ENCODE measurements around the gene CLCN7. TPM values are rescaled to one million over a fixed set of nuclear protein-coding genes. Genes with fewer than 3 reads are reported as not detected.

Gene CLCN7
- total RNA-seq, 2 donors from 2014 or later = 51.9 to 108 TPM

DNA sequence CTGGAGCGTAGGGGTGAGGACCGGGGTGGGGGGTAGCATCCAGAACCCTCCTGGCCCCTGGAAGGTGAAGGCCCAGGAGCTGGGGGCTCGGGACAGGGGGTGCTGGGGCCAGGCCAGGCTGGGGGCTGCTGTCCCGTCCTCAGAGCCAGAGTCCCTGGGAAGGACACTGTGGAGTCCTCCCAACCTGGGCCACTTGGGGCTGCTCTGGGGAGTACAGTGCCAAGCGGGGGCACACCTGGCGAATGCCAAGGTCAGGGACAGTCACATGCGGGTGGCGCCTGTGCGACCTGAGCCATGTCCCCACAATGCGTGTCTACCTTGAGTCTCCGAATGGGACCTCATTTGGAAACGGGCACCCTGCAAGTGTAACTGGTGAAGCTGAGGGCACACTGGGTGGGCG lies 45.2 kb downstream of the CLCN7 start:
- intact Hi-C loops (cut with DNase I) = no loop called here
- Histone ChIP-seq H3K36me3 (no peaks in the 10 kb centered on the region), H3K4me1 (replicated peaks) (peaks cover 7% of the 10 kb centered on the region), H3K27ac (no peak overlapping the region), H3K9me3 (no peaks in the 10 kb centered on the region), H3K4me3 (no peak overlapping the region), H3K27me3 (replicated peaks; ENCODE audit: insufficient read depth) (no peaks in the 10 kb centered on the region)
- TF ChIP-seq, protein P1, sequence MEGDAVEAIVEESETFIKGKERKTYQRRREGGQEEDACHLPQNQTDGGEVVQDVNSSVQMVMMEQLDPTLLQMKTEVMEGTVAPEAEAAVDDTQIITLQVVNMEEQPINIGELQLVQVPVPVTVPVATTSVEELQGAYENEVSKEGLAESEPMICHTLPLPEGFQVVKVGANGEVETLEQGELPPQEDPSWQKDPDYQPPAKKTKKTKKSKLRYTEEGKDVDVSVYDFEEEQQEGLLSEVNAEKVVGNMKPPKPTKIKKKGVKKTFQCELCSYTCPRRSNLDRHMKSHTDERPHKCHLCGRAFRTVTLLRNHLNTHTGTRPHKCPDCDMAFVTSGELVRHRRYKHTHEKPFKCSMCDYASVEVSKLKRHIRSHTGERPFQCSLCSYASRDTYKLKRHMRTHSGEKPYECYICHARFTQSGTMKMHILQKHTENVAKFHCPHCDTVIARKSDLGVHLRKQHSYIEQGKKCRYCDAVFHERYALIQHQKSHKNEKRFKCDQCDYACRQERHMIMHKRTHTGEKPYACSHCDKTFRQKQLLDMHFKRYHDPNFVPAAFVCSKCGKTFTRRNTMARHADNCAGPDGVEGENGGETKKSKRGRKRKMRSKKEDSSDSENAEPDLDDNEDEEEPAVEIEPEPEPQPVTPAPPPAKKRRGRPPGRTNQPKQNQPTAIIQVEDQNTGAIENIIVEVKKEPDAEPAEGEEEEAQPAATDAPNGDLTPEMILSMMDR (IDR thresholded peaks at IDR 0.05) = no peak
- TF ChIP-seq POLR2AphosphoS5 (IDR thresholded peaks at IDR 0.05) (no peak), POLR2A (IDR thresholded peaks at IDR 0.05) (no peak)
- no peak for DNase-seq (ENCODE audit: low spot score)
- WGBS = 93% methylated on average over 13 of the region's 13 CpGs

DNA sequence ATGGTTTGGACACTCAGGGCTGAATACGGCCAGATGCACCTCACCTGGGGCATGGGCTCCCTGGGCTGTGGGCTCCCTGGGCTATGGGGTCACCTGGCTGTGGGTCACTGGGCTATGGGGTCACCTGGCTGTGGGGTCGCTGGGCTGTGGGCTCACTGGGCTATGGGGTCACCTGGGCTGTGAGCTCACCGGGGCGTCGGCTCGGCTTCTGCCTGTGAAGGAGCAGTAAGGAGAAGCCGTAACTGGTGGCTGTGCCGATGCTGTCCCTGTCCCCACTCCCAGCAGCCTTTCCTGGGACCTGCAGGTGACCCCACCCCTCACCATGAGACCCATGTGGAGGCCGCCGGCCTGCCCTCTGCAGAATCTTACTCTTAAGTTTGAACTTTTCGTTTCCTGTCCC lies 45.8 kb downstream of the CLCN7 start:
- no peak for DNase-seq (ENCODE audit: low spot score)
- no peak overlapping the region for H3K27ac ChIP-seq
- H3K4me3 ChIP-seq = no peak overlapping the region
- H3K27me3 ChIP-seq (replicated peaks; ENCODE audit: insufficient read depth) = no peaks in the 10 kb centered on the region
- 83% methylated on average over 6 of the region's 11 CpGs for WGBS
- H3K9me3 ChIP-seq = no peaks in the 10 kb centered on the region
- intact Hi-C loops (cut with DNase I) = no loop called here
- TF ChIP-seq, protein P1 (IDR thresholded peaks at IDR 0.05) = no peak
- TF ChIP-seq POLR2AphosphoS5 (IDR thresholded peaks at IDR 0.05) (no peak), POLR2A (IDR thresholded peaks at IDR 0.05) (no peak)
- no peaks in the 10 kb centered on the region for H3K36me3 ChIP-seq
- H3K4me1 ChIP-seq (replicated peaks) = peaks cover 7% of the 10 kb centered on the region

DNA sequence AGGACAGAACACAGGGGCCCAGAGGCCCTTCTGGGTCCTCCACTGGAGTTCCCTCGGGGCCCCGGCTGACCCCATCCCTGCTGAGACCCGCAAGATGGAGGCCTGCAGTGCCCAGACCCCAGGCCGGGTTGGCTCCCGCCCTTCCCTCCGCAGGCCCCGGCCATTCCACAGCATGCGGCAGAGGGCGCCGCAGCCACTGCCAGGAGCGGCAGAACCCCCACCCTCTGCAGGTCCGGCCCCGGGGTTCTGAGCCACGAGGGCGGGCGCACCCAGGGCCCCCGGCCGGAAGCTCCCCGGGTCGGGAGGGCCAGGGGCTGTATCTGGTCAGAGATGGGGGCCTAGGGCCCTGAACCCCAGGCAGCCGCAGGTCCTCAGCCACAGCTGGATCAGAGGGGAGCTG lies 46.3 kb downstream of the CLCN7 start:
- Histone ChIP-seq H3K27me3 (replicated peaks; ENCODE audit: insufficient read depth) (no peaks in the 10 kb centered on the region), H3K36me3 (no peaks in the 10 kb centered on the region), H3K9me3 (no peaks in the 10 kb centered on the region), H3K4me3 (no peak overlapping the region), H3K27ac (no peak overlapping the region), H3K4me1 (replicated peaks) (peaks cover 7% of the 10 kb centered on the region)
- no peak for DNase-seq (ENCODE audit: low spot score)
- TF ChIP-seq, protein P1 (IDR thresholded peaks at IDR 0.05) = peak in 1 of 4 experiments; percentile 13
- TF ChIP-seq POLR2A (IDR thresholded peaks at IDR 0.05) = no peak
- intact Hi-C loops (cut with DNase I) = no loop called here
- WGBS = 45% methylated on average over 19 of the region's 21 CpGs

DNA sequence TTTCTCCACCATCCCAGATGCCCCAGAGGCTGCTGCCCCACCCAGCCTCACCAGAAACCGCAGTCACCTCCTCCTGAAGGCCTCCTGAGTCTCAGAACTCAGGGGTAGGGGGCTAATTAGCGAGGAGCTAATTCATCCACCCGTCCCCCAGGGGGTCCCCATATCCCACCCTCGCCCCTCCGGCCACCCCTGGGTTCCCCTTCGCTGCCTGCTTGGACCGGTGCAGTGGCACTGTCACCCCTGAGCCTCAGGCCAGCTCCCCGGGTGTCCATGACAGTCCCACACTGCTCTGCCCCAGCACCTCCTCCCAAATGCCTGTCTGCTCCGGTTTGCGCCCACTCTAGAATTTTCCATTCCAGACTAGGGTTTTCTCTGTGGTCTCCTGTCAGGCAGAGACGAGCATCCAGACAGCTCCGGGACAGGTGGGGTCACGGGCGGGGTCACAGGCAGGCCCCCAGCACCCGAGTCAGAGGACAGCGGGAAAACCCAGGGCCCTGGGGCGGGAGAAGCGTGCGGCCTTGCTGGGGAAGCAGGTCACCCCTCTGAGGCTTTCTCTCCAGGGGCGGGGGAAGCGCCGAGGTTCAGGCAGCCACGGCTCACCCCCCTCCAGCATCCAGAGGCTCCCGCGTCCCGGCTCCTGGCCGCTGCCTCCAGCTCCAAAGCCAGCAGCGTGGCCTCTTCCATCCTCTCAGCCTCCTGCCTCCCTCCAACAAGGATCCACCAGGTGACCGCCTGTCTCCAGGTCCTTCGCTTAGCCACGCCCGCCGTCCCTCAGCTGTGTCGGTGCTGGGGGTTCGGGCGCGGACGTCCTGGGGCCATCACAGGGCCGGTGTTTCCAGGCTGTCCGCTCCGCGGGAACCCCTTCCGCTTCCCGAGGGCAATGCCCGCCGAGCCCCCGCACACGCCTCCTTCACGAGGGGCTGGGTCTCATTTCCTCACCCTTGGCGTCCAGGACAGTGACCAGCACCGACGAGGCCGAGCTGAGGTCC lies 47.1 kb downstream of the CLCN7 start:
- DNase-seq (ENCODE audit: low spot score) = no peak
- Histone ChIP-seq H3K4me1 (replicated peaks) (peaks cover 7% of the 10 kb centered on the region), H3K27me3 (replicated peaks; ENCODE audit: insufficient read depth) (no peaks in the 10 kb centered on the region), H3K4me3 (no peak overlapping the region), H3K9me3 (no peaks in the 10 kb centered on the region), H3K36me3 (no peaks in the 10 kb centered on the region), H3K27ac (no peak overlapping the region)
- whole genome bisulfite sequencing = 87% methylated on average over 36 of the region's 53 CpGs
- intact Hi-C loops (cut with DNase I) = no loop called here
- TF ChIP-seq POLR2AphosphoS5 (IDR thresholded peaks at IDR 0.05) (no peak), POLR2A (IDR thresholded peaks at IDR 0.05) (no peak)
- TF ChIP-seq, protein P1 (IDR thresholded peaks at IDR 0.05) = no peak

Measured in prostate gland (tissue), 2 donors.